Activated T-cell treated with anti-CD3 and anti-CD28 coated beads for 24 hours (primary cell): ENCODE measurements around the gene IL17RB.

Source experiments
- DNase-seq: peaks from one replicate; pipeline ENCODE4 v3.0.0-alpha.2; 2020; ENCODE audit warnings: low read depth

Gene IL17RB

DNA sequence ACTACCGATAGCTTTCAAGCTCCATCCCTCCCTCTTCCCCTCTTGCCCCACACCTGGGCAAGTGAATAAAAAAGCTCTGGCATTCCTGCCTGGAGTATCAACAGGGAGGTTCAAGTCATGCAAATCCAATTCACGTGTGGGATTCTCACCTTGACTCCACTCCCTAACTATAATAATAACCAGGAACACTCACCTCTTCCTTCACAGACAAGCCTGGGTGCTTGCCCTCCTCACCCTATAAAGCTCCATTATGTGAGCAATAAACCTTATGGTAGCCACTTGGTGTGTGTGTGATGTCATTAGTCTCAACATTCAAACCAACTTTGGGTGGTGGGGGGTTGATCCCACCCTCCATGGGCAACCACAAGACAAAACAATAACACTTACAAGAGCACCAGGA, 16.8 kb upstream of the IL17RB start:
- DNase-seq, result no peak

DNA sequence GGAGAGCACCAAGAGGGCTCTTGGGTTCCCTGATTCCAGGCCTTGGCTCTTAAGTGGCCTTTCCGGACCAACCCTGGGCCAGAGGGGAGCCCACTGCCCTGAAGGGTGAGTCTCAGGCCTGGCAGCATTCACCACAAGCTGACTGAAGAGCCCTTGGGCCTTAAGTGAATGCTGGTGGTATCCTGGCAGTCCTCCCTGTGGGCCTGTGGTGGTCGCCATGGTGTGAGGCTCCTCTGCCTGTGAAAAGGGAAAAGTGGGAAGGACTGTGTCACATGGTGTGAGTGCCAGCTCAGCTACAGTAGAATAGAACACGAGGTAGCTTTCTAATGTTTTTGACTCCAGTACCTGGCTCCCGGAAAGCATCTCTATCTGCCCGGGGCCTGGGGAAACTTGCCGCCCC, 15.4 kb upstream of the IL17RB start:
- DNase-seq, result no peak

DNA sequence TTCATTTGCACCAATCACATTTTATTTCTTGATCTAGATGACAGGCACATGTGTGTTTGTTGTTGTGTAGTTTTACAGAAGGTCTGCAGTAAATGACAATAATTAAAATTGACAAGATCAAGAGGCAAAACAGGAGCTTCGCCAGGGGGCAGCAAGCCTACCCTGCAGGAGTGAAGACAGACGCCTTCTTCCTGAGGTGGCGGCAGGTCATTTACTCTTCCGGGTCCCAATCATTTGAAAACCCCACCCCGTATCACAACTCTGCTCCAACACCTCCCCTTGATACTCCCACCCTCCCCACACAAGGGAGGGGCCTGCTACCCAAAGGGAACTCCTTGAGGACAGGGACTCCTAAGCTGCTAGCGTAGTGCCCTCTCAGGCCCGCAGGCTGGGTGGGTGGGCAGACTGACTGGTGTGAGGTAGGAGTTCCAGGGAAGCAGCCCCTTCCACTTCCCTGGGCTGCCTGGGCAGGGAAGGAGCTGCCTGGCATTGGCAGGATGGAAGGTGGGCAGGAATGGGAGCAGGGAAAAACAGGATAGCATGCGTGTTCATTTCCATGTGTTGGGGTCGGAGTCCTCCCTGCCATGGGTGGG, 13.2 kb upstream of the IL17RB start:
- no peak for DNase-seq

GRCh38 chr3:53833700-53834099, 12.7 kb upstream of the IL17RB start:
- no peak for DNase-seq

- no peak for DNase-seq
Measured at GRCh38 chr3:53834429-53835095, 11.8 kb upstream of the IL17RB start.

DNA sequence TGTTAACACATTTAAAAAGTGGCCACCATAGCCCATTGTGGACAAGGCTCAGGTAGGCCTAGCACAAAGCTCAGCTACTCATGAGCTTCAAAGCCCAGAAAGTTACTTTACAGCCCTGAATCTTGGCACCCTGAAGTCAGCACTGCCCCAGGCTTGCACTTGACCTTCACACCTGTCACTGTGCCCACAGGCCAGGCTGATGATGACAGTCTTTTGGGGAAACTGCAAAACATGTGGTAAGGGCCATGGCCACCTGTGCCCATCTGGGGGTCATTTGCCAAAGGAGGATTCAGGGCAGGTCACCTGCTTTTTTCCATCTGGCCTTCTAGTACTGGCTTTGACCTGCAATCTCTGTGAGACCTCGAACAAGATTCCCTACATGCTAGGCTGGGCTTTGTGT, 11.1 kb upstream of the IL17RB start:
- DNase-seq, result no peak

DNA sequence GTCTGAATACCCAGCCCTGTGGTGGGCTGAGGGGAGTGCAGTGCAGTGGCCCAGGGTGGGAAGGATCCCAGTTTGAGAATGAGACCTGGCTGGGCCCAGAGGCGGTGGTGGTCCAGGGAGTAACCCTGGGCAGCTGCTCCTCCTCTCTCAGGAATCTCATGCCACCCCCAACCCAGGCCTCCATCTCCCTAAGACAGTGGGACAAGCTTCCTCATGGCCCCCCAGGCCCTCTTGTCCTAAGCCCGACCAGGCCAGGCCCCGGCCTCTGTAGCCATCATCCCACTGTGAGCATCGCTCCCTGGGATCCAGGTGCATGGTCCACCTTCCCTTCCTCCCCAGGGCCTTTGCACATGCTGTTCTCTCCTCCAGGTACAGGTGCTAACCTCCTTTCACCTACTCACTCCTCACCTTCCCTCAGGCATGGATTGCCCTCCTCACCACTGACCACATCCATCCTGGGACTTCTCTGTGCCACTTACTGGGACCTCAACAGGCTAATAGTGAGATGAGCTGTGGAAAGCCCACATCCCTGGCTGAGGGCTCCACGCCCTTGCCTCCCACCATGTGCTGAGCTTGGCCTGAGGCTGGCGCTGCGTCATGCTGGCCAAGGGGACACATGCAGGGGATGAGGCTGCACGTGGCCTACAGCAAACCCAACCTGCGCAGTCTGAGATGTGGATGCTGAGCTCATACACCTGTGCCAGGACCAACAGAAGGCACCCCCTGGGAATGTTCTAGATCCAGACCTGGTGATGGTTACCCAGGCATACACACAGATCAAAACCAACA, 10.1 kb upstream of the IL17RB start:
- no peak for DNase-seq

GRCh38 chr3:53837331-53837730, 9.0 kb upstream of the IL17RB start:
- DNase-seq, result no peak

- DNase-seq, result no peak
Measured at GRCh38 chr3:53841296-53841695, 5.1 kb upstream of the IL17RB start.

- DNase-seq, result no peak
Measured at GRCh38 chr3:53842436-53843194, 3.8 kb upstream of the IL17RB start.

GRCh38 chr3:53843195-53844177, 2.9 kb upstream of the IL17RB start:
- no peak for DNase-seq

- no peak for DNase-seq
Measured at GRCh38 chr3:53844262-53845102, 1.9 kb upstream of the IL17RB start.

- DNase-seq, result no peak
Measured at GRCh38 chr3:53845103-53845880, 1.1 kb upstream of the IL17RB start.

DNA sequence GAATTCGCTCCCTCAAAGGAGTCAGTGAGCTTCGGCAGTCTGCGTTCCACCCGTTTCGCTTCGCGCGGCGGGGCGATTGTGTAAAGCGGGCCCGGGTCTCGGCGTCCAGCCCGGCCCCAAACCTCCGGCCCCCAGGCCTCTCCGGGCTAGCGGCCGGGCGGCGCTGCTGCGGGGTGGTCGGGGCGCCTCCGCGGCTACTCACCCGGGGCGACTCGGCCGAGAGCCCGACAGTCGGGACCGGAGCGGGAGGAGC, 561 bp upstream of the IL17RB start:
- no peak for DNase-seq

GRCh38 chr3:53846851-53847155, 435 bp downstream of the IL17RB start:
- no peak for DNase-seq

- no peak for DNase-seq
Measured at GRCh38 chr3:53849916-53850315, 3.5 kb downstream of the IL17RB start.

DNA sequence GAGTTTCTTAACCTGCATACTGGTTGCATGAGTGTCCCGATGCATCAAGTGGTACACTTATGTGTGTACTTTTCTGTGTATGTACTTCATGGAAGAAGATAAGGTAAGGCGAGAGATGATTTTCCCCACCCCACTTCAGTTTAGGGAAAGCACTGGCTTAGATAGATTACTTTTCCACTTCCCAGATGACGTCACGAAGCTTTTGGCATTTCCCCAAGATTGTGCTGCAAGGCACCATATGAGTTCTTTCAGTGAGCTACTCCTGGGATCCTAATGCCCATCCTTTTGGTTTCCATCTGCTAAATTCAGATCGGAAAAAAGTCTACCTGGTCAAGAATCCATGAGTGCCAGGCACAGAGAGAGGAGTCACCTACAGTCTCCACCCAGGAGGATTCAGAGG, 4.5 kb downstream of the IL17RB start:
- no peak for DNase-seq

DNA sequence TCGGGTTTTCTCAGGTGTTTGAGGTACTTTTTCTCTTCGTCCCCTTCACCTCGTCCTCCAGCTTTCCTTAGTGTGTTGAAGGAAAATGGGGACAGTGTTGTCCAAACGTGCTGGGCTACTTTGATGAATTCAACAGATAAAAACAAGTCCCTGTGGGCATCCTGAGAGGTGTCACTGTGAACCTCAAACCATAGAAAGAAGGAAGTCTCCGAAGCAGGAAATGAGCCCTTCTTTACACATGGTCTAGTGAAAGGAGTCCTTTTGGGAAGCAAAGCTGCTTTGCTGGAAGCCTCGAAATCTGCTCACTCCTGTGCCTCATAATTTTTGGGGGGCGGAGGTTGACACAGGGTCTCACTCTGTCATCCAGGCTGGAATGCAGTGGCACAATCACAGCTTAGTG, 10.6 kb downstream of the IL17RB start:
- no peak for DNase-seq

- no peak for DNase-seq
Measured at GRCh38 chr3:53858096-53858741, 11.9 kb downstream of the IL17RB start.

DNA sequence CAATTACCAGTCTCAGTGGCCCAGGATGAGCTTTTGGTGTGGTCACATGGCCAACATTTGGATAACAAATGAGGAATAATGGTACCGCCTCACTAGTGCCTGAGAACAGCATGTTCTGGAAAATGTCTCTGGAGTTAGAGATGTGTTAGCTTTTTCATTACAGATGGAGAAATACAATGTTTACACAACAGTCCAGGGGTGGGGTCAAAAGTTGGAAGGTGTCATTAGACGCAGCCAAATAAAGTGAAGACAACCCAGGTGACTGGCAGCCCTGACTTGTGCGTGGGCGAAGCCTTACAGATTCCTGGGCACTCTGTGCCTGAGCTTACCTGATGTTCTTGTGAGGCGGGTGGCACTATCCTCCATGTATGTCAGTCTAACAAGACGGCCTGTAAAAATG, 12.8 kb downstream of the IL17RB start:
- DNase-seq, result no peak
